ENCODE data around the gene KBTBD7. TPM values are rescaled to one million over a fixed set of nuclear protein-coding genes. Genes with fewer than 3 reads are reported as not detected.

The KBTBD7 gene
- total RNA-seq, 2 experiments from 2014 or later: 4.2 to 4.3 TPM

GRCh38 chr13:41216160-41216559, 21.8 kb upstream of the KBTBD7 start:
- H3K27ac Mint-ChIP-seq: no peak overlapping the region
- no peaks in the 10 kb centered on the region for H3K27me3 Mint-ChIP-seq (ENCODE audit: low read depth)
- no peak overlapping the region for H3K4me3 Mint-ChIP-seq
- intact Hi-C loops (cut with micrococcal nuclease): no loop called here
- CTCF ChIA-PET: interaction anchor here (0.7 kb wide), 1 partner anchor 120 kb away, joined by 3 read pairs; no protein-coding TSS in a partner anchor
- peaks cover 3% of the 10 kb centered on the region for H3K9me3 Mint-ChIP-seq
- peaks cover 13% of the 10 kb centered on the region for H3K36me3 Mint-ChIP-seq (ENCODE audit: low read depth)
- no peaks in the 10 kb centered on the region for H3K4me1 Mint-ChIP-seq (ENCODE audit: low read depth)
- DNase-seq: no peak

GRCh38 chr13:41213919-41214318, 19.6 kb upstream of the KBTBD7 start:
- intact Hi-C loops (cut with micrococcal nuclease): no loop called here
- CTCF ChIA-PET: no interaction called here
- no peaks in the 10 kb centered on the region for H3K4me1 Mint-ChIP-seq (ENCODE audit: low read depth)
- no peaks in the 10 kb centered on the region for H3K27me3 Mint-ChIP-seq (ENCODE audit: low read depth)
- H3K27ac Mint-ChIP-seq: no peak overlapping the region
- H3K4me3 Mint-ChIP-seq: no peak overlapping the region
- peaks cover 11% of the 10 kb centered on the region for H3K36me3 Mint-ChIP-seq (ENCODE audit: low read depth)
- H3K9me3 Mint-ChIP-seq: peaks cover 4% of the 10 kb centered on the region
- DNase-seq: no peak

- no peak overlapping the region for H3K27ac Mint-ChIP-seq
- no peak overlapping the region for H3K4me3 Mint-ChIP-seq
- CTCF ChIA-PET: no interaction called here
- H3K27me3 Mint-ChIP-seq (ENCODE audit: low read depth): no peaks in the 10 kb centered on the region
- no peak for DNase-seq
- H3K4me1 Mint-ChIP-seq (ENCODE audit: low read depth): no peaks in the 10 kb centered on the region
- peaks cover 4% of the 10 kb centered on the region for H3K9me3 Mint-ChIP-seq
- peaks cover 11% of the 10 kb centered on the region for H3K36me3 Mint-ChIP-seq (ENCODE audit: low read depth)
- intact Hi-C loops (cut with micrococcal nuclease): no loop called here
These were observed 18.9 kb upstream of the KBTBD7 start for GRCh38 chr13:41213316-41213715.

DNA sequence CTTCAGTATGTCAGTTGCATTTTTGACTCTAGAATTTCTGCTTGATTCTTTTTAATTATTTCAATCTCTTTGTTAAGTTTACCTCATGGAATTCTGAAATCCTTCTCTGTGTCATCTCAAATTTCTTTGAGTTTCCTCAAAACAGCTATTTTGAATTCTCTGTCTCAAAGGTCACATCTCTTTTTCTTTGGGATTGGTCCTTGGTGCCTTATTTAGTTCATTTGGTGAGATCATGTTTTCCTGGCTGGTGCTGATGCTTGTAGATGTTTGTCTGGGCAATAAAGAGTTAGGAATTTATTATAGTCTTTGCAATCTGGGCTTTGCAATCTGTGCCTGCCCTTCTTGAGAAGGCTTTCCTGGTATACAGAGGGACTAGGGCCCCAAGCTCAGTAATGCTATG, 18.5 kb upstream of the KBTBD7 start:
- Mint-ChIP-seq H3K36me3 (ENCODE audit: low read depth) (peaks cover 11% of the 10 kb centered on the region), H3K9me3 (peaks cover 7% of the 10 kb centered on the region), H3K27ac (no peak overlapping the region), H3K4me1 (ENCODE audit: low read depth) (no peaks in the 10 kb centered on the region), H3K4me3 (no peak overlapping the region), H3K27me3 (ENCODE audit: low read depth) (no peaks in the 10 kb centered on the region)
- intact Hi-C loops (cut with micrococcal nuclease): no loop called here
- DNase-seq: no peak
- CTCF ChIA-PET: no interaction called here

GRCh38 chr13:41211062-41211461, 16.7 kb upstream of the KBTBD7 start:
- no peaks in the 10 kb centered on the region for H3K4me1 Mint-ChIP-seq (ENCODE audit: low read depth)
- intact Hi-C loops (cut with micrococcal nuclease): no loop called here
- DNase-seq: no peak
- H3K27me3 Mint-ChIP-seq (ENCODE audit: low read depth): no peaks in the 10 kb centered on the region
- no peak overlapping the region for H3K27ac Mint-ChIP-seq
- H3K4me3 Mint-ChIP-seq: no peak overlapping the region
- CTCF ChIA-PET: no interaction called here
- peaks cover 13% of the 10 kb centered on the region for H3K9me3 Mint-ChIP-seq
- peaks cover 7% of the 10 kb centered on the region for H3K36me3 Mint-ChIP-seq (ENCODE audit: low read depth)

GRCh38 chr13:41206467-41206866, 12.1 kb upstream of the KBTBD7 start:
- no peaks in the 10 kb centered on the region for H3K27me3 Mint-ChIP-seq (ENCODE audit: low read depth)
- peaks cover 12% of the 10 kb centered on the region for H3K9me3 Mint-ChIP-seq
- intact Hi-C loops (cut with micrococcal nuclease): no loop called here
- H3K4me1 Mint-ChIP-seq (ENCODE audit: low read depth): no peaks in the 10 kb centered on the region
- peaks cover 3% of the 10 kb centered on the region for H3K36me3 Mint-ChIP-seq (ENCODE audit: low read depth)
- CTCF ChIA-PET: no interaction called here
- H3K27ac Mint-ChIP-seq: no peak overlapping the region
- no peak overlapping the region for H3K4me3 Mint-ChIP-seq
- DNase-seq: no peak

GRCh38 chr13:41203810-41204209, 9.4 kb upstream of the KBTBD7 start:
- no peak overlapping the region for H3K4me3 Mint-ChIP-seq
- peaks cover 5% of the 10 kb centered on the region for H3K4me1 Mint-ChIP-seq (ENCODE audit: low read depth)
- H3K36me3 Mint-ChIP-seq (ENCODE audit: low read depth): no peaks in the 10 kb centered on the region
- intact Hi-C loops (cut with micrococcal nuclease): no loop called here
- no peak for DNase-seq
- H3K9me3 Mint-ChIP-seq: peaks cover 9% of the 10 kb centered on the region
- H3K27ac Mint-ChIP-seq: no peak overlapping the region
- CTCF ChIA-PET: no interaction called here
- no peaks in the 10 kb centered on the region for H3K27me3 Mint-ChIP-seq (ENCODE audit: low read depth)

GRCh38 chr13:41200126-41200525, 5.8 kb upstream of the KBTBD7 start:
- intact Hi-C loops (cut with micrococcal nuclease): no loop called here
- Mint-ChIP-seq H3K36me3 (ENCODE audit: low read depth) (no peaks in the 10 kb centered on the region), H3K27ac (no peak overlapping the region), H3K27me3 (ENCODE audit: low read depth) (no peaks in the 10 kb centered on the region), H3K9me3 (no peaks in the 10 kb centered on the region), H3K4me3 (no peak overlapping the region), H3K4me1 (ENCODE audit: low read depth) (peaks cover 10% of the 10 kb centered on the region)
- CTCF ChIA-PET: no interaction called here
- DNase-seq: no peak

GRCh38 chr13:41199526-41199925, 5.2 kb upstream of the KBTBD7 start:
- H3K36me3 Mint-ChIP-seq (ENCODE audit: low read depth): no peaks in the 10 kb centered on the region
- H3K4me1 Mint-ChIP-seq (ENCODE audit: low read depth): peaks cover 10% of the 10 kb centered on the region
- no peaks in the 10 kb centered on the region for H3K9me3 Mint-ChIP-seq
- H3K27me3 Mint-ChIP-seq (ENCODE audit: low read depth): no peaks in the 10 kb centered on the region
- no peak overlapping the region for H3K27ac Mint-ChIP-seq
- intact Hi-C loops (cut with micrococcal nuclease): no loop called here
- H3K4me3 Mint-ChIP-seq: no peak overlapping the region
- no peak for DNase-seq
- CTCF ChIA-PET: no interaction called here

DNA sequence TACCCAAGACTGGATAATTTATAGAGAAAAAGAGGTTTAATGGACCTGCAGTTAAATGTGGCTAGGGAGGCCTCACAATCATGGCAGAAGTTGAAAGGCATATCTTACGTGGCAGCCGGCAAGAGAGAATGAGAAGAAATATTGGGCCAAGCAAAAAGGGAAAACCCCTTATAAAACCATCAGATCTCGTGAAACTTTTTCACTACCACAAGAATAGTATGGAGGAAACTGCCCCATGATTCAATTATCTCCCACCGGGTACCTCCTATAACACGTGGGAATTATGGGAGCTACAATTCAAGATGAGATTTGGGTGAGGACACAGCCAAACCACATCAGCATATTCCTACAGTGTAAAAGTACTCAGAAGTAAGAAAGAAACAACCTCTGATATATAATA, 4.7 kb upstream of the KBTBD7 start:
- H3K9me3 Mint-ChIP-seq: no peaks in the 10 kb centered on the region
- no peaks in the 10 kb centered on the region for H3K27me3 Mint-ChIP-seq (ENCODE audit: low read depth)
- H3K36me3 Mint-ChIP-seq (ENCODE audit: low read depth): peaks cover 1% of the 10 kb centered on the region
- H3K27ac Mint-ChIP-seq: no peak overlapping the region
- DNase-seq: no peak
- H3K4me3 Mint-ChIP-seq: no peak overlapping the region
- peaks cover 12% of the 10 kb centered on the region for H3K4me1 Mint-ChIP-seq (ENCODE audit: low read depth)
- CTCF ChIA-PET: no interaction called here
- intact Hi-C loops (cut with micrococcal nuclease): no loop called here

GRCh38 chr13:41196620-41197019, 2.3 kb upstream of the KBTBD7 start:
- Mint-ChIP-seq H3K4me1 (ENCODE audit: low read depth) (peaks cover 33% of the 10 kb centered on the region), H3K36me3 (ENCODE audit: low read depth) (peaks cover 8% of the 10 kb centered on the region), H3K27ac (no peak overlapping the region), H3K4me3 (no peak overlapping the region), H3K27me3 (ENCODE audit: low read depth) (no peaks in the 10 kb centered on the region), H3K9me3 (no peaks in the 10 kb centered on the region)
- intact Hi-C loops (cut with micrococcal nuclease): no loop called here
- CTCF ChIA-PET: interaction anchor here (0.7 to 1.7 kb wide), 9 partner anchors 10 to 143 kb away, joined by 3 to 8 read pairs (median 3); partner anchors contain the start of gene MTRF1
- DNase-seq: no peak

DNA sequence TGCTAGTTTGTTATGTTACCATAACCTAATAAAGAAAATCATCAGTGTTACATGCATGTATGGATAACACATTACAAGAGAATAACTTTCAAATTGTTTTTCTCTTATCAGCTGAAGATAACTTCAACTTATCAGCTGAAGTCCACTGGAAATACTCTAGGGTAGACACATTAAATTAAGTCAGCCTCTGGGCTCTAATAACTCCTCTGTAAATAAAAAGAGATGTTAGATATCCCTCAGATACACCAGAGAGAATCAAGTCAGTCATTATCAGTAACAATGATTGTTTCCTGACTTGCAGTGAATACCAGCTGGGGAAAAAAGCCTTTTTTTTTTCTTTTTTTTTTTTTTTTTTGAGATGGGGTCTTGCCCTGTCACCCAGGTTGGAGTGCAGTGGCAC, 1.6 kb upstream of the KBTBD7 start:
- no peak overlapping the region for H3K4me3 Mint-ChIP-seq
- CTCF ChIA-PET: interaction anchor here (0.6 to 1.7 kb wide), 6 partner anchors 9 to 142 kb away, joined by 3 to 8 read pairs (median 3); no protein-coding TSS in a partner anchor
- intact Hi-C loops (cut with micrococcal nuclease): no loop called here
- no peaks in the 10 kb centered on the region for H3K9me3 Mint-ChIP-seq
- DNase-seq: no peak
- H3K4me1 Mint-ChIP-seq (ENCODE audit: low read depth): peaks cover 34% of the 10 kb centered on the region
- no peaks in the 10 kb centered on the region for H3K27me3 Mint-ChIP-seq (ENCODE audit: low read depth)
- H3K27ac Mint-ChIP-seq: no peak overlapping the region
- H3K36me3 Mint-ChIP-seq (ENCODE audit: low read depth): peaks cover 8% of the 10 kb centered on the region

DNA sequence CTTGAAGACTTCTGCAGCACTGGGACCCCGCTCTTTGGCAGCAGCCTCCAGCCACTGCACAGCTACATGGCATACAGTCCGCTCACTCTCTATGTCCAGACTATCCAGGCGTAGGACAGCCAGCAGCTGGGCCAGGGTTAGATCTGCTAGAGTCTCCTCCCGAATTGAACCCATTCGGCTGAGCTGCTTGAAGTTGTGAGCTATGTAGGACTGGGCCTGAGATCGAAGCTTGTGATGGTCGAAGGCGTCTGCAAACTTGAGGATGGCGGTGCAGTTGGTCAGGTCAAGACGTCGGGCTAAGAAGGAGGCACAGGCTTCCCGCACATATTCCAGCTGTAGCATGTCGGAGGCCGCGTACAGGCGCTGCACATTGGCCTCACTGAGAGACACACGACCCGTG, 900 bp downstream of the KBTBD7 start:
- CTCF ChIA-PET: interaction anchor here (0.7 kb wide), 1 partner anchor 120 kb away, joined by 3 read pairs; no protein-coding TSS in a partner anchor
- DNase-seq: no peak
- Mint-ChIP-seq H3K9me3 (no peaks in the 10 kb centered on the region), H3K36me3 (ENCODE audit: low read depth) (peaks cover 14% of the 10 kb centered on the region), H3K27me3 (ENCODE audit: low read depth) (no peaks in the 10 kb centered on the region), H3K27ac (peak overlapping the region; percentile 89), H3K4me3 (peak overlapping the region; percentile 90), H3K4me1 (ENCODE audit: low read depth) (peaks cover 30% of the 10 kb centered on the region)
- intact Hi-C loops (cut with micrococcal nuclease): no loop called here
